Neuron (in vitro differentiated cells): ENCODE measurements around the gene TDRKH.
"Not testable (repeated sequence)": the region's sequence is repeated elsewhere in the genome, so short reads cannot be mapped to it uniquely, and the experiment has no call there.

Experiments
- H2AFZ ChIP-seq: one replicate; pipeline ENCODE4 v1.6.1; 2013; ENCODE audit warnings: low read depth, mild to moderate bottlenecking, inconsistent platforms, low read length, moderate library complexity
- H3K27me3 ChIP-seq: one replicate; pipeline ENCODE4 v1.6.1; 2013; ENCODE audit warnings: low read length; ENCODE audit not compliant: insufficient read depth
- H3K36me3 ChIP-seq: one replicate; pipeline ENCODE4 v1.6.1; 2013; ENCODE audit warnings: low read length; ENCODE audit not compliant: insufficient read depth
- H3K4me1 ChIP-seq: one replicate; pipeline ENCODE4 v1.6.1; 2013; ENCODE audit warnings: low read length; ENCODE audit not compliant: insufficient read depth
- H3K4me3 ChIP-seq: 2 replicates; pipeline ENCODE4 v1.5.1; 2013; ENCODE audit warnings: mild to moderate bottlenecking, low read length, moderate library complexity
- H3K9me3 ChIP-seq: one replicate; pipeline ENCODE4 v1.6.1; 2013; ENCODE audit warnings: low read length

TDRKH gene

GRCh38 chr1:151780736-151781135 is 9.6 kb downstream of the TDRKH start:
- H3K4me3 ChIP-seq, H3K27me3 ChIP-seq: not testable (repeated sequence)
- peaks cover 48% of the 10 kb centered on the region for H3K36me3 ChIP-seq

GRCh38 chr1:151779852-151780251 is 10.4 kb downstream of the TDRKH start:
- H3K36me3 ChIP-seq = peaks cover 57% of the 10 kb centered on the region
- H3K4me1 ChIP-seq = no peaks in the 10 kb centered on the region
- no peaks in the 10 kb centered on the region for H3K27me3 ChIP-seq
- peaks cover 3% of the 10 kb centered on the region for H3K9me3 ChIP-seq
- H3K4me3 ChIP-seq = no peak overlapping the region
- no peak overlapping the region for H2AFZ ChIP-seq

More at GRCh38 chr1:151780736-151781135, 9.6 kb downstream of the TDRKH start:
- H2AFZ ChIP-seq, H3K4me1 ChIP-seq, H3K9me3 ChIP-seq: not testable (repeated sequence)

DNA sequence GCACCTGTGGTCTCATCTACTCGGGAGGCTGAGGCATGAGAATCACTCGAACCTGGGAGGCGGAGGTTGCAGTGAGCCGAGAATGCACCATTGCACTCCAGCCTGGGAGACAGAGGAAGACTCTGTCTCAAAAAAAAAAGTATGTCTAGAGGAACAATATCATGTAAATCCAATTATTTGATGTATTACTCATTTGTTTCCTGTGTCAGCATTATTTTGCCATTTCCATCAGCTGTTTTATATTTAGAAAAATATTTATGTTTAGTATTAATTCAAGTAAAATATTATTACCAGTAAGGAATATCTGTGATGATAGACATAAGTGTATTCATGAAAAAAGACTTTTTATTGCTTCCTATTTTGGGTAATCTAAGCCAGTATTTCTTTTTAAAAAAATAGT is 13.0 kb downstream of the TDRKH start:
- H3K4me3 ChIP-seq = no peak overlapping the region
- no peaks in the 10 kb centered on the region for H3K4me1 ChIP-seq
- peaks cover 3% of the 10 kb centered on the region for H3K9me3 ChIP-seq
- H3K36me3 ChIP-seq = peaks cover 70% of the 10 kb centered on the region
- H3K27me3 ChIP-seq = no peaks in the 10 kb centered on the region
- H2AFZ ChIP-seq = no peak overlapping the region

DNA sequence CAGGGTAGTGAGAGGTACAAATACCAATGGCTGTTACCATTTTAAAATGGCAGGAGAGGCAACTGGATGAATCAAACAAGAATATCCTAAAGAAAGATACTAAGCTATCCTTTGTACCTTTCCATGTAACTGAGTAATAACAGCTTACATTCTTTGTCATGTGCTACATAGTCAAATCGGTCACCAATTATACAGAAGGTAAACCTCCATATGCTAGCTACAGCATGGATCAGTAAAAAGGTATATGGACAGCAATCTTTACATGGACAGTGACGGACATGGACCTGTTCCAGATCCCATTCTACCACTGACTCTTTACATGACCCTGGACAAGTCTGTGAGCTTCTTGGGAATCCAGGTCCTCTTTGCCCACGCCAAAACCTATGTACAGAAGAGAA is 13.6 kb downstream of the TDRKH start:
- H3K27me3 ChIP-seq = no peaks in the 10 kb centered on the region
- H3K4me1 ChIP-seq = no peaks in the 10 kb centered on the region
- H3K9me3 ChIP-seq = peaks cover 3% of the 10 kb centered on the region
- no peak overlapping the region for H2AFZ ChIP-seq
- H3K4me3 ChIP-seq = no peak overlapping the region
- peaks cover 68% of the 10 kb centered on the region for H3K36me3 ChIP-seq

DNA sequence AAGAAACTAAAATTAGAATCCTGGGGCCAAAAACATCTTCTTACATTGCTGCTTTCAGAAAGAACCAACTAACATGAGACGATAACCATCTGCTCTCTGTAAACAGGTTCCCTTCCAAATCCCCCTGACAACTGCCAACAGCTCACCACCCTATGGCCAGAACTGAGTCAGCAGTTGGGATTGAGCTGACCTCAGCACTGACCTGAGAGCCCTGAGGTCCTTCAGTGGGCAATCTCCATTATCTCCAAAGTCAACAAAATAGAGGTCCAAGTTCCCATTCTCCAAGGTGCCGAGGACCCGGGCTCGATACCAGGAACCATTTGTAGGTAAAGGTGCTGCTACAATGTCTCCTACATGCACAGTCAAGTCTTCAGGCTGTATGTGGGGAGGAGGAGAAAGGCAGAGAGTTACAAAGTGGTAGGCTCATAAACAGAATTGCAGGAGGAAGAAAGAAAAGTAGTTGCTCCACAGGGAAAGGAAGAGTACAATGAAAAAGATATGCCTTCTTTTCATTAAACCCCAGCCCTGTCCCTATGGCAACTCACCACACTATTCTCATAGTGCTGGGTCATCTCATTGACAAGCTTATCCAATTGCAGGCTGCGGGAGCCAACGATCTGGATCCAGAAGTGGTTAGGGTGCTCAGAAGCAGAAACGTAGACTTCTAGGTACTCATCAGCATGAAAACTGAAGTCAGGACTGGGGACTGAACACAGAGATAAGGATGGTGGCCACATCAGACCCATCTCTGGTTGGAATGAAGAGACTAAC is 14.2 kb downstream of the TDRKH start:
- H2AFZ ChIP-seq = no peak overlapping the region

GRCh38 chr1:151774256-151774922 is 15.9 kb downstream of the TDRKH start:
- no peaks in the 10 kb centered on the region for H3K4me1 ChIP-seq
- no peaks in the 10 kb centered on the region for H3K9me3 ChIP-seq
- no peak overlapping the region for H2AFZ ChIP-seq
- H3K4me3 ChIP-seq = no peak overlapping the region
- no peaks in the 10 kb centered on the region for H3K27me3 ChIP-seq
- peaks cover 53% of the 10 kb centered on the region for H3K36me3 ChIP-seq

More for the DNA sequence above, 14.2 kb downstream of the TDRKH start:
- H3K4me3 ChIP-seq = no peak overlapping the region
- no peaks in the 10 kb centered on the region for H3K9me3 ChIP-seq
- H3K27me3 ChIP-seq = no peaks in the 10 kb centered on the region
- no peaks in the 10 kb centered on the region for H3K4me1 ChIP-seq
- H3K36me3 ChIP-seq = peaks cover 63% of the 10 kb centered on the region

GRCh38 chr1:151773702-151774101 is 16.6 kb downstream of the TDRKH start:
- Histone ChIP-seq H3K36me3 (peaks cover 46% of the 10 kb centered on the region), H3K27me3 (no peaks in the 10 kb centered on the region), H2AFZ (no peak overlapping the region), H3K4me1 (no peaks in the 10 kb centered on the region), H3K4me3 (no peak overlapping the region), H3K9me3 (no peaks in the 10 kb centered on the region)

- not testable (repeated sequence) for H3K9me3 ChIP-seq, H3K27me3 ChIP-seq, H3K4me3 ChIP-seq, H3K36me3 ChIP-seq, H2AFZ ChIP-seq, H3K4me1 ChIP-seq
Measured at GRCh38 chr1:151769270-151769669, 21.0 kb downstream of the TDRKH start.

GRCh38 chr1:151768351-151769066 is 21.8 kb downstream of the TDRKH start:
- H3K27me3 ChIP-seq, H3K4me3 ChIP-seq, H3K36me3 ChIP-seq, H3K4me1 ChIP-seq, H3K9me3 ChIP-seq, H2AFZ ChIP-seq: not testable (repeated sequence)

DNA sequence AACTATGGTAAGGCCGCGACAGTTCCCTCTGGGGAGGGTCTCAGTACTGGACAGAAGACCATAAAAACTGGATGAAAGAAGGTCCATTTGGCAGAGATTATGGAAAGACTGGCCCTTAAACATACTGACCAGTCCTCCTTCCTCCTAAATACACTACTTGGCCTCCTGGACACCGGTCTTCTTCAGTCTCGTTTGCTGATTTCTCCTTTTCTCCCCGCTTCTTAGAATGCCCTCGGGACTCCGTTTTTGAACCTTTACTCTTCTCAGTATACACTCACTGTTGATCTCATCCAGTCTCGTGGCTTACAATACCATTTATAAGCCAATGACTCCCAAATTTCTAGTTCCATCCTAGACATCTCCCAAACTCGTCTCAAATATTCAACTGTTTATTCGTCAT is 26.3 kb downstream of the TDRKH start:
- peaks cover 28% of the 10 kb centered on the region for H3K36me3 ChIP-seq
- no peaks in the 10 kb centered on the region for H3K27me3 ChIP-seq
- H3K4me3 ChIP-seq = peak overlapping the region; percentile 95
- peak overlapping the region; percentile 97 for H2AFZ ChIP-seq
- peaks cover 16% of the 10 kb centered on the region for H3K4me1 ChIP-seq
- no peaks in the 10 kb centered on the region for H3K9me3 ChIP-seq

DNA sequence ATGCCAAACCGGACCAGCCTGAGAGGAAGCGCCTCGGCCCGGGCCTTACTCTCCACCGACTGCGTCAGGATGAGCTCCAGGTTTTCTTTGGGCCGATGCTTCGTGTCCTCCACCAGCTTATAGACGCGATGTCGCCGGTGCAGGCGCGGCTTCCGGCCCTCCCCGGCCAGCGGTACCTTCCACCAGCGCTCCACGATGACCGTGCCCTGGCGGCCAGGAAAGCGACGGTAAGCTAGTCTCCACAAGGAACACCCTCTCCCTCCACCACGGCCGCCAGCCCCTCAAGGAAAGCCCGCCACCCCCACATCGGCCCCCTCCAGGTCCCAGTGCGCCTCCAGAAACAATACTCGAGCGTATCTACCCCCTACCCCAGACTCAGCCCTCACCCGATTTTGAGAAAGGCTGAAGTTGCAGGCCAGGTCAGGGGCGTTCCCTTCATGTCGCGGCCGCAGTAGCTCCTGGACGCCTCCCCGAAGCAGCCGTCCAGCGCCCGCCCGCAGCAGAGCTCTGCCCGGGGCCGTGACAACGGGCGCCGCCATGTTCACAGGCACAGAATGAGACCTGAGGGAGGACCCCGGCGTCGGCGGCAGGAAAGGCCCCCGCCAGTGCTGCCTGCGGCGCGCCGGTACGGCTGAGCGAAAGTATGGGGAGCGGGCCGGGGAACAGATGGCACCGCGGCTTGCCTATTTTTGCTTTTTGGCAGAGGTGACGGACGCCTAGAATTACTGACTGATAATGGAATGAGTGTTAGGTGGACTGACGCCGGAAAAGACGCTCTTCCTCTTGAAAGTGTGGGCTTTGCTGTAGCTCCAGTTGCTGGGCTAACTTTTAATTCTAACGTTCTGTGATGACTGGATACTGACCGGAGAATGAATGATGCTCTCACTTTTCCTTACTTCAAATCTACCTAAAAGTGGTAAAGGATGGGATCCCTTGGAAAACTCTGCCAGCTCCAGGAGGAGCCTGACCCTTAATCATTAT is 27.1 kb downstream of the TDRKH start, which contains the start of gene MRPL9:
Gene MRPL9 (minus strand): TSS at position 556 of the 981 bp plus-strand sequence. CDS start 17 bp downstream, at position 539.
- H2AFZ ChIP-seq = peak within 1 kb of the TSS; percentile 97
- peaks cover 32% of the 10 kb centered on the region for H3K36me3 ChIP-seq
- H3K27me3 ChIP-seq = no peaks in the 10 kb centered on the region
- H3K4me1 ChIP-seq = peaks cover 16% of the 10 kb centered on the region
- no peaks in the 10 kb centered on the region for H3K9me3 ChIP-seq
- H3K4me3 ChIP-seq = peak within 1 kb of the TSS; percentile 95

- Histone ChIP-seq H3K4me1 (peaks cover 16% of the 10 kb centered on the region), H2AFZ (no peak overlapping the region), H3K4me3 (no peak overlapping the region), H3K36me3 (peaks cover 39% of the 10 kb centered on the region), H3K27me3 (no peaks in the 10 kb centered on the region), H3K9me3 (no peaks in the 10 kb centered on the region)
Measured at GRCh38 chr1:151760597-151761385, 29.5 kb downstream of the TDRKH start.
